Measurements from ENCODE around the gene ZFYVE9. TPM values are rescaled to one million over a fixed set of nuclear protein-coding genes. Genes with fewer than 3 reads are reported as not detected.

The ZFYVE9 gene
- total and polyA plus RNA-seq, 3 donors from 2014 or later, result 31.5 to 51.3 (median 32.5) TPM

GRCh38 chr1:52238474-52238873, 96.6 kb downstream of the ZFYVE9 start:
- no peaks in the 10 kb centered on the region for H3K9me3 ChIP-seq
- no peak overlapping the region for H3K4me3 ChIP-seq
- H3K36me3 ChIP-seq (ENCODE audit: low read depth, missing control alignments), result no peaks in the 10 kb centered on the region
- no peak for DNase-seq
- H3K4me1 ChIP-seq, result no peaks in the 10 kb centered on the region
- TF ChIP-seq POLR2A (IDR thresholded peaks at IDR 0.05) (no peak), CTCF (IDR thresholded peaks at IDR 0.05) (no peak)
- WGBS, 2 donors, result 73 to 75% methylated on average over 2 of the region's 2 CpGs
- no peaks in the 10 kb centered on the region for H3K27me3 ChIP-seq
- intact Hi-C loops (cut with DNase I; ENCODE audit: low total_unique reads), result no loop called here
- no peak overlapping the region for H3K27ac ChIP-seq

- no peak overlapping the region for H3K27ac ChIP-seq
- H3K4me3 ChIP-seq, result no peak overlapping the region
- no peaks in the 10 kb centered on the region for H3K9me3 ChIP-seq
- intact Hi-C loops (cut with DNase I; ENCODE audit: low total_unique reads), result no loop called here
- no peaks in the 10 kb centered on the region for H3K27me3 ChIP-seq
- H3K36me3 ChIP-seq (ENCODE audit: low read depth, missing control alignments), result no peaks in the 10 kb centered on the region
- no peaks in the 10 kb centered on the region for H3K4me1 ChIP-seq
- 89 to 91% methylated on average over 3 of the region's 3 CpGs for WGBS, 2 donors
- DNase-seq, result no peak
- TF ChIP-seq POLR2A (IDR thresholded peaks at IDR 0.05), result no peak
- no peak for TF ChIP-seq CTCF (IDR thresholded peaks at IDR 0.05)
Measured at GRCh38 chr1:52238887-52239707, 97.2 kb downstream of the ZFYVE9 start.

GRCh38 chr1:52239708-52240001, 97.8 kb downstream of the ZFYVE9 start:
- 77 to 79% methylated on average over 1 of the region's 1 CpG for WGBS, 2 donors
- intact Hi-C loops (cut with DNase I; ENCODE audit: low total_unique reads), result no loop called here

GRCh38 chr1:52240592-52241210, 98.8 kb downstream of the ZFYVE9 start:
- intact Hi-C loops (cut with DNase I; ENCODE audit: low total_unique reads), result no loop called here
- H3K4me3 ChIP-seq, result no peak overlapping the region
- WGBS, 2 donors, result 64 to 72% methylated on average over 4 of the region's 4 CpGs

More at GRCh38 chr1:52239708-52240001, 97.8 kb downstream of the ZFYVE9 start:
- Histone ChIP-seq H3K36me3 (ENCODE audit: low read depth, missing control alignments) (no peaks in the 10 kb centered on the region), H3K27ac (no peak overlapping the region), H3K9me3 (no peaks in the 10 kb centered on the region), H3K27me3 (no peaks in the 10 kb centered on the region), H3K4me1 (no peaks in the 10 kb centered on the region), H3K4me3 (no peak overlapping the region)
- no peak for DNase-seq
- TF ChIP-seq CTCF (IDR thresholded peaks at IDR 0.05), result no peak
- TF ChIP-seq POLR2A (IDR thresholded peaks at IDR 0.05), result no peak

More at GRCh38 chr1:52240592-52241210, 98.8 kb downstream of the ZFYVE9 start:
- Histone ChIP-seq H3K36me3 (ENCODE audit: low read depth, missing control alignments) (no peaks in the 10 kb centered on the region), H3K9me3 (no peaks in the 10 kb centered on the region), H3K27ac (no peak overlapping the region), H3K4me1 (no peaks in the 10 kb centered on the region), H3K27me3 (no peaks in the 10 kb centered on the region)
- TF ChIP-seq POLR2A (IDR thresholded peaks at IDR 0.05), result no peak
- TF ChIP-seq CTCF (IDR thresholded peaks at IDR 0.05), result no peak
- DNase-seq, result no peak

All from testis (tissue), 3 donors.